Smooth muscle cell (in vitro differentiated cells): ENCODE data around the gene FUBP3. TPM values are rescaled to one million over a fixed set of nuclear protein-coding genes. Genes with fewer than 3 reads are reported as not detected.

Experiments used
- DNase-seq: peaks from one replicate; lab custom pipeline; 2025; ENCODE audit not compliant: unreplicated experiment; lab: John Stamatoyannopoulos, UW
- H2AFZ ChIP-seq: fragments of 200-600 bp; sonication (generic); 2 replicates; pipeline ENCODE4 v1.6.0; 2016; ENCODE audit warnings: antibody characterized with exemption, low read depth, mild to moderate bottlenecking
- H3F3A ChIP-seq: fragments of 200-600 bp; sonication (generic); 2 replicates; pipeline ENCODE4 v1.6.0; 2017; ENCODE audit warnings: antibody characterized with exemption, low read depth
- H3K27ac ChIP-seq: fragments of 200-600 bp; sonication (generic); 2 replicates; pipeline ENCODE4 v1.5.1; 2016; ENCODE audit warnings: low read depth, mild to moderate bottlenecking
- H3K27me3 ChIP-seq: fragments of 200-600 bp; sonication (generic); 2 replicates; pipeline ENCODE4 v1.6.1; 2016; ENCODE audit warnings: low read depth, mild to moderate bottlenecking
- H3K36me3 ChIP-seq: fragments of 200-600 bp; sonication (generic); 2 replicates; pipeline ENCODE4 v1.5.1; 2016; ENCODE audit warnings: low read depth
- H3K4me1 ChIP-seq: fragments of 200-600 bp; sonication (generic); 2 replicates; pipeline ENCODE4 v1.5.1; 2016; ENCODE audit warnings: low read depth
- H3K4me2 ChIP-seq: fragments of 200-600 bp; sonication (generic); 2 replicates; pipeline ENCODE4 v1.6.0; 2016; ENCODE audit warnings: mild to moderate bottlenecking
- H3K4me3 ChIP-seq: fragments of 200-600 bp; sonication (generic); 2 replicates; pipeline ENCODE4 v1.5.1; 2016; ENCODE audit warnings: mild to moderate bottlenecking
- H3K79me2 ChIP-seq: fragments of 200-600 bp; sonication (generic); 2 replicates; pipeline ENCODE4 v1.6.0; 2016; ENCODE audit warnings: low read depth, mild to moderate bottlenecking
- H3K9ac ChIP-seq: fragments of 200-600 bp; sonication (generic); 2 replicates; pipeline ENCODE4 v1.6.0; 2016; ENCODE audit warnings: low read depth
- H3K9me3 ChIP-seq: fragments of 200-600 bp; sonication (generic); replicated peaks from 2 replicates; pipeline ENCODE4 v1.5.1; 2016; ENCODE audit warnings: low read depth
- H4K20me1 ChIP-seq: fragments of 200-600 bp; sonication (generic); 2 replicates; pipeline ENCODE4 v1.6.0; 2016; ENCODE audit warnings: low read depth
- WGBS: methylation state at CpG from one replicate; pipeline ENCODE4 v1.1.7; 2016; ENCODE audit warnings: low lambda C conversion rate; 5-methylcytosine and 5-hydroxymethylcytosine counted together
- polyA plus RNA-seq: library from polyadenylated mRNA; unstranded; fragments of >200 nt; fragmentation: Nextera tagmentation; extraction: Ambion mirVana; gene quantifications from 2 replicates; pipeline ENCODE4 v1.2.1, GENCODE V29; 2016
- total RNA-seq: library from RNA; depleted of rRNA; stranded (reverse); fragments of >200 nt; gene quantifications from 2 replicates; pipeline ENCODE4 v1.2.3, GENCODE V29; 2014
- TF ChIP-seq, protein P1 (sequence below): fragments of 200-600 bp; sonication (generic); IDR thresholded peaks from 2 replicates; pipeline ENCODE4 v1.5.1; 2017; ENCODE audit warnings: borderline replicate concordance, mild to moderate bottlenecking, antibody characterized with exemption; ENCODE audit not compliant: insufficient read depth, poor library complexity, severe bottlenecking

The FUBP3 gene
- total and polyA plus RNA-seq, 2 experiments from 2014 or later, result 46.9 to 52.5 TPM

DNA sequence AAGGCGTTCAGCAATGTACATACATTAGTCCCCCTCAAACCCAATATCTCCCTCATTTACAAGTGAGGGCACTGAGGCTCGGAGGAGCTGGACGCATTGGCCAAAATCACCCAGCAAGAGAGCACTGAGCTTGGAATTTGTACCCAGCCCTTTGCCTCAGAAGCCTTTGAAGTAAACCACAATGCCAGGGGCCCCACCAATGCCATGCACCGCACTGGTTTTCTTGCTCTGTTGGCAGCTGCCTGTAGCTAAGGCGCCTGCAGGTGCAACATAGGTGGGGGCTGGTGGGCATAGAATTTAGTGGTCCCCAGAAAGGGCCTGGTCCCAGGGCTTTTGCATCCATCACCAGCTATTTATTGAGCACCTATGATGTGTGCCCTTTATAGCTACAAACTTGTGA is 37.3 kb upstream of the FUBP3 start:
- WGBS, result 93% methylated on average over 5 of the region's 5 CpGs
- TF ChIP-seq, protein P1, sequence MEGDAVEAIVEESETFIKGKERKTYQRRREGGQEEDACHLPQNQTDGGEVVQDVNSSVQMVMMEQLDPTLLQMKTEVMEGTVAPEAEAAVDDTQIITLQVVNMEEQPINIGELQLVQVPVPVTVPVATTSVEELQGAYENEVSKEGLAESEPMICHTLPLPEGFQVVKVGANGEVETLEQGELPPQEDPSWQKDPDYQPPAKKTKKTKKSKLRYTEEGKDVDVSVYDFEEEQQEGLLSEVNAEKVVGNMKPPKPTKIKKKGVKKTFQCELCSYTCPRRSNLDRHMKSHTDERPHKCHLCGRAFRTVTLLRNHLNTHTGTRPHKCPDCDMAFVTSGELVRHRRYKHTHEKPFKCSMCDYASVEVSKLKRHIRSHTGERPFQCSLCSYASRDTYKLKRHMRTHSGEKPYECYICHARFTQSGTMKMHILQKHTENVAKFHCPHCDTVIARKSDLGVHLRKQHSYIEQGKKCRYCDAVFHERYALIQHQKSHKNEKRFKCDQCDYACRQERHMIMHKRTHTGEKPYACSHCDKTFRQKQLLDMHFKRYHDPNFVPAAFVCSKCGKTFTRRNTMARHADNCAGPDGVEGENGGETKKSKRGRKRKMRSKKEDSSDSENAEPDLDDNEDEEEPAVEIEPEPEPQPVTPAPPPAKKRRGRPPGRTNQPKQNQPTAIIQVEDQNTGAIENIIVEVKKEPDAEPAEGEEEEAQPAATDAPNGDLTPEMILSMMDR, result no peak
- H3K27me3 ChIP-seq, result peaks cover 3% of the 10 kb centered on the region

GRCh38 chr9:130542457-130543228 is 36.7 kb upstream of the FUBP3 start:
- Histone ChIP-seq H3F3A (no peaks in the 10 kb centered on the region), H3K9me3 (no peaks in the 10 kb centered on the region), H3K9ac (no peak overlapping the region), H3K36me3 (no peaks in the 10 kb centered on the region), H3K27me3 (peaks cover 3% of the 10 kb centered on the region), H3K4me2 (no peak overlapping the region), H3K27ac (no peak overlapping the region), H3K79me2 (no peaks in the 10 kb centered on the region), H3K4me3 (no peak overlapping the region), H2AFZ (no peak overlapping the region), H3K4me1 (no peaks in the 10 kb centered on the region), H4K20me1 (no peaks in the 10 kb centered on the region)
- 81% methylated on average over 7 of the region's 7 CpGs for WGBS
- TF ChIP-seq, protein P1, result no peak
- DNase-seq, result no peak

More for the DNA sequence above, 37.3 kb upstream of the FUBP3 start:
- Histone ChIP-seq H2AFZ (no peak overlapping the region), H3K27ac (no peak overlapping the region), H4K20me1 (no peaks in the 10 kb centered on the region), H3K4me1 (peaks cover 4% of the 10 kb centered on the region), H3K4me2 (no peak overlapping the region), H3F3A (no peaks in the 10 kb centered on the region), H3K36me3 (no peaks in the 10 kb centered on the region), H3K79me2 (no peaks in the 10 kb centered on the region), H3K9me3 (no peaks in the 10 kb centered on the region), H3K9ac (no peak overlapping the region), H3K4me3 (no peak overlapping the region)
- no peak for DNase-seq

DNA sequence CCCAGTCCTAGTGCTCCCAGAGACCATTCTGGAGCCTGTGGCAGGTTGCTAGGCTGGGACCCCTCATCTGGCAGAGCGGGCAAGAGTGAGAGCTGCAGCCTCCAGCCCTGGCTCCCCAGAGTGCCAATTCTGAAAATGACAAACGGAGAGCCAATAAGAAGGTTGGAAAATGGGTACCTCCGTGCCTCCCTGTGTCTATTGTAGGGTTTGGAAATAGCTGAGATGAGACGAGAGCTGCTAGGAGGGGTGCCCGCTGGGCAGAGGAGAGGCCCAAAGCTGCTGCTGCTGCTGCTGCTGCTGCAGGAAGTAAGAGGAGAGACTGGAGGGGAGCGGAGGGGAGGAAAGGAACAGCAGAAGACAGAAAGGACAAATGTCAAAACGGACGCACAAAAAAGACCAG is 36.0 kb upstream of the FUBP3 start:
- Histone ChIP-seq H3K4me1 (no peaks in the 10 kb centered on the region), H3K4me2 (no peak overlapping the region), H3K27ac (no peak overlapping the region), H3K4me3 (no peak overlapping the region), H3K9ac (no peak overlapping the region), H3F3A (no peaks in the 10 kb centered on the region), H3K36me3 (no peaks in the 10 kb centered on the region), H3K9me3 (no peaks in the 10 kb centered on the region), H3K27me3 (peaks cover 3% of the 10 kb centered on the region), H2AFZ (no peak overlapping the region), H4K20me1 (no peaks in the 10 kb centered on the region), H3K79me2 (no peaks in the 10 kb centered on the region)
- DNase-seq, result no peak
- TF ChIP-seq, protein P1, result no peak
- 89% methylated on average over 8 of the region's 8 CpGs for WGBS

GRCh38 chr9:130543859-130544258 is 35.5 kb upstream of the FUBP3 start:
- Histone ChIP-seq H3K27ac (no peak overlapping the region), H3K4me3 (no peak overlapping the region), H3F3A (no peaks in the 10 kb centered on the region), H2AFZ (no peak overlapping the region), H3K4me1 (no peaks in the 10 kb centered on the region), H3K36me3 (no peaks in the 10 kb centered on the region), H3K27me3 (peaks cover 3% of the 10 kb centered on the region), H3K4me2 (no peak overlapping the region), H3K9ac (no peak overlapping the region), H3K9me3 (no peaks in the 10 kb centered on the region), H4K20me1 (no peaks in the 10 kb centered on the region), H3K79me2 (no peaks in the 10 kb centered on the region)
- 72% methylated on average over 6 of the region's 6 CpGs for WGBS
- TF ChIP-seq, protein P1, result no peak
- no peak for DNase-seq
